ENCODE results near the gene PRKAG3.

DNA sequence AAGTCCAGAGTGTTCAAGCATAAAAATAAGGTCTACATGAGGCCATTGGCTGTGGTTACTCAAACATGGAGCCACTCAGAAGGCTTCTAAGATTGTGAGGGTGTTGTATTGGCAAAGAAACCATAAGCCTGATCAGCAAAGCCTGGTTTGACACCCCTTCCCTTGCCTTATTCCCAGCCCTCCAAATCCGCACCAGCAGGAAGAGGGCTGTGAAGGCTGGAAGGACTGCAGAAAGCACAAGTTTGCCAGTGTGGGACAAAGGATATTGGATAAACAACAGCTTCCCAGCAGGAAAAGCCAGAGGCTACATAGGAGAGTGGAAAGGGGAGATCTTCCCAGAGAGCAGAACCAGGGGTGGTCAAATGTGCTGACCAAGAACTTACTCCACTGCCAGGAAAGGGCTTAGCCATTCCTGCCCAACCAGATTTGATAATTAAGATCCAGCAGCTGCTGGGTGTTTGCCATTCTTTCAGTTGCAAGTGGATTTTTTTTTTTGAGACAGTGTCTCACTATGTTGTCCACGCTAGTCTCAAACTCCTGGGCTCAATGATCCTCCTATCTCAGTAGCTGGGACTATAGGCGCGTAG, 1.5 kb upstream of the PRKAG3 start:
- TF ChIP-seq CTCF (conservative IDR thresholded peaks at IDR 0.05; ENCODE audit: low read length) (no peak), EZH2phosphoT487 (IDR thresholded peaks at IDR 0.05; ENCODE audit: borderline replicate concordance, low read depth, low read length) (no peak)
